ENCODE data around the gene COL25A1.

- TF ChIP-seq POLR2A (IDR thresholded peaks at IDR 0.05; ENCODE audit: low read depth, low read length), result no peak
- TF ChIP-seq POLR2AphosphoS5 (IDR thresholded peaks at IDR 0.05; ENCODE audit: low read depth, low read length), result no peak
- no peak for TF ChIP-seq TAF1 (IDR thresholded peaks at IDR 0.05; ENCODE audit: borderline replicate concordance, low read depth, low read length)
Observed at GRCh38 chr4:108783665-108784463, 518.6 kb downstream of the COL25A1 start.

All from GM12892 (cell line).